GM18870 (cell line): ENCODE results near the gene TMEM134.
"Not testable (repeated sequence)": the region's sequence is repeated elsewhere in the genome, so short reads cannot be mapped to it uniquely, and the experiment has no call there.

Source experiments
- ATAC-seq: cut with Tn5 transposase; IDR thresholded peaks from one replicate; pipeline ENCODE4 v1.9.1; 2021; ENCODE audit warnings: moderate library complexity; ENCODE audit not compliant: unreplicated experiment

The TMEM134 gene, protein sequence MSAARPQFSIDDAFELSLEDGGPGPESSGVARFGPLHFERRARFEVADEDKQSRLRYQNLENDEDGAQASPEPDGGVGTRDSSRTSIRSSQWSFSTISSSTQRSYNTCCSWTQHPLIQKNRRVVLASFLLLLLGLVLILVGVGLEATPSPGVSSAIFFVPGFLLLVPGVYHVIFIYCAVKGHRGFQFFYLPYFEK

GRCh38 chr11:67468759-67469507 lies at the start of gene TMEM134:
TMEM134 (minus strand) TSS chr11:67469251; CDS start chr11:67469192, 59 bp downstream.
- no peak for ATAC-seq

GRCh38 chr11:67517784-67518552 lies 48.9 kb upstream of the TMEM134 start:
- no peak for ATAC-seq

DNA sequence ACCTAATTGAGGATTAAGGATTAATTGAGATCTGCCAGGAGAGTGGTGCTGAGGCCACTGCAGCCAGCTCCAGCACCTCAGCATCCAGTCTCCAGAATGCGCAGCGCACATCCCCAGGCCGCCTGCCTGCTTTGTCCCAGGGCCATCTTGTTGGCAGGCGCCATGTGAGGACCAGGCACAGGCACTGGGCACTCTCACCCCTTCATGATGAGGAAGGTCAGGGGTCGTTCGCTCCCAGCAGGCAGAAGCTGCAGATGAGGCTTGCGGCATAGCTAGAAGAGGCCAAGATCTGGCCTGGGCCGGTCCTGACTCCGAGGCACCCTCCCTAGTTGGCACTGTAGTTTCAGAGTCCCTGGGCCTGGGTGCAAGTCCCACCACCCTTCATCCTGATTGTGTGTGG lies 47.8 kb upstream of the TMEM134 start:
- no peak for ATAC-seq

DNA sequence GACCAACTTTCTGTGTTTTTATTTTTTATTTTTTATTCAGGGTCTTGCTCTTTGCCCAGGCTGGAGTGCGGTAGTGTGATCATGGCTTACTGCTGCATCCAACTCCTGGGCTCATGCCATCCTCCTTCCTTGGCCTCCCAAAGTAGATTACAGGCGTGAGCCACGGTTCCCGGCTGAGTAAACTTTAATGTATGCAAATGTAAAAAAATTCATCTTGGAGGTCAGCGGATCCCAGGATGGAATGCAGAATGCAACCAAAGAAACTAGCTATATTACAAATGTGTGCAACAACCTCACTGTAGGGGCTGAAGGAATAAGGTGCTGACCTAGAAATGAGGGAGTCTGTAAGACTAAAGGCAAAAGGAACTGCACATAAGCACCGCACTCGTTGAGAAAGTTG lies 45.1 kb upstream of the TMEM134 start:
- no peak for ATAC-seq

DNA sequence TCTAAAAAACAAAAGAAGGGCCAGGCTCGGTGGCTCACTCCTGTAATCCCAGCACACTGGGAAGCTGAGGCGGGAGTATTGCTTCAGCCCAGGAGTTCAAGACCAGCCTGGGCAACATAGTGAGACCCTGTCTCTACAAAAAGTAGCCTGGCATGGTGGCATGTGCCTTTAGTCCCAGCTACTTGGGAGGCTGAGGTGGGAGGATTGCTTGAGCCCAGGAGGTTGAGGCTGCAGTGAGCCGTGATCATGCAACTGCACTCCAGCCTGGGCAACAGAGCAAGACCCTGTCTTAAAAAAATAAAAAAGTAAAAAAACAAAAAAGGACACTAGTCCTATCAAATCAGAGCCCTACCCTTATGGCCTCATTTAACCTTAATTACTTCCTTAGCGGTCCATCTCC lies 42.5 kb upstream of the TMEM134 start:
- not testable (repeated sequence) for ATAC-seq

GRCh38 chr11:67510023-67510345 lies 40.9 kb upstream of the TMEM134 start:
- no peak for ATAC-seq

DNA sequence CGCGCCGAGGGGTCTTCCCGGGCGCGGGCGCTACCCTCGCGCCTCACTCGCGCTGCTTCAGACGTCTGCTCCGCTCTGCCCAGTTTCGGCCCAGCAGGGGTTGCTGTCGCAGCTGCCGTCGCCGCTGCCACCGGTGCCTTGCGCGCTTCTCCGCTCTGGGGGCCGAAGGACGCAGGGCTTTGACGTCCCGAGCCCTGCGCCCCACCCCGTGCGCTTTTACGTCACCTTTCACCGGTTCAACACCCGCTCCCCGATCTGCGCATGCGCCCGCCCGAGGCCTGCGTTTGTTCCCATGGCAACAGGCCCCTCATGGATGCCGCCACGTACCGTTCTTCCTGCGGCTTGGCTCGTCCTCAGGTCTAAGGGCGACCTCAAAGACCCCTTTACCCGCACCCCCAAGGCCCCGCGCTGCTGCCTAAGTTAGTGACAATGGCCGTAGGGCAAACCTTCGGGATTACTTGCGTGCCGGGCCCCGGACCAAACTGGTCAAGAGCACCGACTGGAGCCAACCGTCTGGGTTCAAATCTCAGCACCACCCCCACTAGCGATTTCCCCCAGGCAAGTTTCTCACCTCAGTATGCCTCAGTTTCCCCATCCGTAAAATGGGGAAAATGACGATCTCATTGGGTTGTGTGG lies 39.6 kb upstream of the TMEM134 start:
- peak; percentile 34 for ATAC-seq

- peak; percentile 71 for ATAC-seq
Measured at GRCh38 chr11:67507864-67508485, 38.9 kb upstream of the TMEM134 start, which contains the start of gene CDK2AP2. CDK2AP2 (minus strand) TSS chr11:67508162; CDS start chr11:67508082, 80 bp downstream.

- ATAC-seq: no peak
Measured at GRCh38 chr11:67507242-67507863, 38.3 kb upstream of the TMEM134 start.

- ATAC-seq: no peak
Measured at GRCh38 chr11:67506426-67507051, 37.5 kb upstream of the TMEM134 start.

- ATAC-seq: no peak
Measured at GRCh38 chr11:67505605-67506396, 36.8 kb upstream of the TMEM134 start.

DNA sequence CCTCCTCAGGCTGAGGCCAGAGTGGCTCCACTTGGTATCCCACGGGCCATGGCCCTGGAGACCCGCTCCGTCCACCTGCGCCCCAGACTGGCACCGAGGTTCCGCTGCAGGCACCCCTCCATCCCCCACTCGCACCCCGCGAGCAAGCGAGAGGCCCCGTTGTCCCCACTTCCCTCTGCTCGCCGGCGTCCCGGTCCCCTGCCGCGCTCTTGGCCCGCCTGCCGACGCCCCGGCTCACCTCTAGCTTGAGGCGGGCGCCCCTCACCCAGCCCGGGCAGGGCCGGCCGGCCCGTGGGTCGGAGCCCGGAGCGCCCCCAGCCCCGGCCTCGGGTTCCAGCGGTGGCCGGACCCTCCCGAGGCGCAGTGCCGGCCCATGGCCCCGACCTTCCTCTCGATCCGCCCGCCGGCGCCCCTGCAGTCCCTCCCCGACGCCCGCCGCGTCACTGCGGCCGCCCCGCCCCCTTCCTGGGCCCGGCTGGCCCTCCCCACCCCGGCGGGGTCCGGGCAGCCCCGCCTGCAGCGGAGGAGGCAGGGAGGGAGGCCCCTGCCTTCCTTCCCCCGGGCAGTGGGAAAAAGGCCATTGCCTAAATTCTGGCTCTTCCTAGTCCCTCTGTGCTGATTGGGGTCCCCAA lies 36.0 kb upstream of the TMEM134 start, which contains the start of gene PITPNM1:
Gene PITPNM1, minus strand, starts transcription at position 414 of the 632 bp plus-strand sequence. CDS start 1,183 bp downstream, outside the sequence.
- no peak for ATAC-seq

GRCh38 chr11:67504005-67504949 lies 35.2 kb upstream of the TMEM134 start:
- no peak for ATAC-seq

DNA sequence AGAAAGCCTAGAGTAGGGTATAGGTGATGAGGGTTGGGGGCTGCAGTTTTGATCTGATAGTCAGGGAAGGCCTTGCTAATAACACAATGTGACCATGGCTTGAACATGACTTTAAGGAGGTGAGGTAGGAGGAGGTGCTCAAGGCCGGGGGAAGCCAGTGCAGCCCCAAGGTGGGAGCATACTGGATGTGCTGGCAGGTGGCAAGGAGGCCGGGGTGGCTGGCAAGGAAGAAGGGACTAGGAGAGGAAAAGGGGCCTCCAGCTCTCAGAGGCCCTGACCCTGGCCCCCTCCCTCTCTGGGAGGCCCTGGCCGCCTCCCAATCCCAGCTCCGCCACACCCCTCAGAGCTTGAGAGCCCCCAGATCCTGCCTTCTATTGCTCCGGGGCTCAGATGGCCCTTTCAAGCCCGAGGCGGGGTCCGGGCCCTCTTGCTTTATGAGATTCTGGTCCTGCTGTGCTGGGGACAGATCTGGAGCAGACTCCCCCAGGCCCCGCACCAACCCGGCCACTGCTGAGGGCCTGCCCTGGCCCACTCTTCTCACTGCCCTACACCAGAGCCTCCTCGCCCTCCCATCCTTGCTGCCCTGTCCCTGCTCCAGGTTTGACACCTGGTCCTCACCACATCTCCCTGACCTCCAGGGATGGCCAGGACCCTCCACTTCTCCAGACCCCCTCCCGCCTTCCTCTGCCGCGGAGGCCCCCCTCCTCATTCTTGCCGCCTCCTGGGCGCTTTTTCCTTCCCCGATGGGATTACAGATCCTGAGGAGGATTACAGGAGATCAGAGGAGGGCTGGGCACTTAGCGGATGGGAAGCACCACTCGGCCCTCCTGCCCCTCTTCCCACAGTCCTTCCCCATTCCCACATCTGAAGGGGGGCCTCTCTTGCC lies 34.3 kb upstream of the TMEM134 start:
- ATAC-seq: no peak

GRCh38 chr11:67502328-67502979 lies 33.4 kb upstream of the TMEM134 start:
- ATAC-seq: no peak

DNA sequence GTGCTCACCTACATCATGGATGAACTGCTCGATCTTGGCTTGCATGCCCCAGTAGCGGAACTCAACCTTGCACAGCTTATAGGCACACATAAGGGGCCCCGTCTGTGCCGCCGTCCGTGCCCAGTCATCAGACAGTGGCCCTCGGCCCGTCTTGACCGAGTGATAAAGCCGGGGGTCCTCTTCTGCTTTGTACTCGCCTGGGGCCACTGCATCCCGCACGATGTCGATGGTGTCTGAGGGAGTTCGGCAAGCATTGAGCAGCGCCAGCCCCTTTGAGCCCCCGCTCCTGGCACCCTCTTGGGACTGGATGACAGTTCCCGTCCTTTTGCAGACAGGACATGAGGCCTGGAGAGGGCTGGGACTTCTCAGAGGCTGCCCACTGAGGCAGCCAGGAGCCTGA lies 32.8 kb upstream of the TMEM134 start:
- ATAC-seq: no peak
